ENCODE data around the gene GNG5.
"Not testable (repeated sequence)": the region's sequence is repeated elsewhere in the genome, so short reads cannot be mapped to it uniquely, and the experiment has no call there.

Gene GNG5

GRCh38 chr1:84489766-84490165, 16.6 kb downstream of the GNG5 start:
- no peak for DNase-seq (ENCODE audit: low read depth in 2 of 3, low spot score in 1 of 3)

GRCh38 chr1:84488107-84488506, 18.3 kb downstream of the GNG5 start:
- no peak for DNase-seq (ENCODE audit: low read depth in 2 of 3, low spot score in 1 of 3)

- no peak for DNase-seq (ENCODE audit: low read depth in 2 of 3, low spot score in 1 of 3)
Measured at GRCh38 chr1:84481317-84481716, 25.1 kb downstream of the GNG5 start.

GRCh38 chr1:84480650-84481049, 25.7 kb downstream of the GNG5 start:
- no peak for DNase-seq (ENCODE audit: low read depth in 2 of 3, low spot score in 1 of 3)

GRCh38 chr1:84479998-84480397, 26.4 kb downstream of the GNG5 start:
- no peak for DNase-seq (ENCODE audit: low read depth in 2 of 3, low spot score in 1 of 3)

- peak; percentile 53 to 69 (median 59) for DNase-seq (ENCODE audit: low read depth in 2 of 3, low spot score in 1 of 3)
Measured at GRCh38 chr1:84478876-84479868, 27.2 kb downstream of the GNG5 start, which contains the start of gene RPF1. Gene RPF1 (plus strand): TSS chr1:84479266. CDS start chr1:84479282, 16 bp downstream.

- DNase-seq (ENCODE audit: low read depth in 2 of 3, low spot score in 1 of 3) = no peak
Measured at GRCh38 chr1:84476225-84476624, 30.2 kb downstream of the GNG5 start.

- DNase-seq (ENCODE audit: low read depth in 2 of 3, low spot score in 1 of 3) = no peak
Measured at GRCh38 chr1:84467298-84467697, 39.1 kb downstream of the GNG5 start.

- DNase-seq (ENCODE audit: low read depth in 2 of 3, low spot score in 1 of 3) = no peak
Measured at GRCh38 chr1:84462118-84462517, 44.3 kb downstream of the GNG5 start.

- no peak for DNase-seq (ENCODE audit: low read depth in 2 of 3, low spot score in 1 of 3)
Measured at GRCh38 chr1:84452436-84452835, 53.9 kb downstream of the GNG5 start.

- DNase-seq (ENCODE audit: low read depth in 2 of 3, low spot score in 1 of 3) = no peak
Measured at GRCh38 chr1:84450910-84451309, 55.5 kb downstream of the GNG5 start.

- not testable (repeated sequence) for DNase-seq (ENCODE audit: low read depth in 2 of 3, low spot score in 1 of 3)
Measured at GRCh38 chr1:84448704-84449103, 57.7 kb downstream of the GNG5 start.
